ENCODE measurements around the gene IER5L. TPM values are rescaled to one million over a fixed set of nuclear protein-coding genes. Genes with fewer than 3 reads are reported as not detected.

The IER5L gene
- total RNA-seq, 1 experiment from 2014 or later: 92.7 TPM

- peak; percentile 87 for DNase-seq (ENCODE audit: low spot score)
- in situ Hi-C loops (cut with HindIII; ENCODE audit: low sequenced_read_pairs): no loop called here
Observed at GRCh38 chr9:129143031-129143927, 34.8 kb downstream of the IER5L start.

GRCh38 chr9:129142138-129142935 is 35.7 kb downstream of the IER5L start:
- DNase-seq (ENCODE audit: low spot score): no peak
- in situ Hi-C loops (cut with HindIII; ENCODE audit: low sequenced_read_pairs): no loop called here

- in situ Hi-C loops (cut with HindIII; ENCODE audit: low sequenced_read_pairs): no loop called here
- peak; percentile 58 for DNase-seq (ENCODE audit: low spot score)
Observed at GRCh38 chr9:129141066-129142041, 36.7 kb downstream of the IER5L start.

- peak; percentile 69 for DNase-seq (ENCODE audit: low spot score)
- in situ Hi-C loops (cut with HindIII; ENCODE audit: low sequenced_read_pairs): no loop called here
Observed at GRCh38 chr9:129140397-129141065, 37.5 kb downstream of the IER5L start.

GRCh38 chr9:129139993-129140396 is 38.1 kb downstream of the IER5L start:
- in situ Hi-C loops (cut with HindIII; ENCODE audit: low sequenced_read_pairs): loop anchor here (10.0 kb wide), 2 partner anchors 405 to 485 kb away; partner anchors contain the start of genes C9orf50 and NTMT1
- peak; percentile 95 for DNase-seq (ENCODE audit: low spot score)

- in situ Hi-C loops (cut with HindIII; ENCODE audit: low sequenced_read_pairs): loop anchor here (10.0 kb wide), 2 partner anchors 405 to 485 kb away; partner anchors contain the start of genes C9orf50 and NTMT1
- DNase-seq (ENCODE audit: low spot score): peak; percentile 95
Observed at GRCh38 chr9:129139233-129139992, 38.6 kb downstream of the IER5L start.

- no peak for DNase-seq (ENCODE audit: low spot score)
- in situ Hi-C loops (cut with HindIII; ENCODE audit: low sequenced_read_pairs): loop anchor here (10.0 kb wide), 2 partner anchors 406 to 486 kb away; partner anchors contain the start of genes C9orf50 and NTMT1
Observed at GRCh38 chr9:129138476-129139232, 39.4 kb downstream of the IER5L start.

- in situ Hi-C loops (cut with HindIII; ENCODE audit: low sequenced_read_pairs): loop anchor here (10.0 kb wide), 2 partner anchors 407 to 487 kb away; partner anchors contain the start of genes C9orf50 and NTMT1
- no peak for DNase-seq (ENCODE audit: low spot score)
Observed at GRCh38 chr9:129138144-129138462, 40.0 kb downstream of the IER5L start.

GRCh38 chr9:129137292-129138143 is 40.5 kb downstream of the IER5L start:
- DNase-seq (ENCODE audit: low spot score): no peak
- in situ Hi-C loops (cut with HindIII; ENCODE audit: low sequenced_read_pairs): loop anchor here (10.0 kb wide), 2 partner anchors 407 to 487 kb away; partner anchors contain the start of genes C9orf50 and NTMT1

- in situ Hi-C loops (cut with HindIII; ENCODE audit: low sequenced_read_pairs): loop anchor here (10.0 kb wide), 2 partner anchors 408 to 488 kb away; partner anchors contain the start of genes C9orf50 and NTMT1
- peak; percentile 81 for DNase-seq (ENCODE audit: low spot score)
Observed at GRCh38 chr9:129136446-129137035, 41.5 kb downstream of the IER5L start.

- DNase-seq (ENCODE audit: low spot score): no peak
- in situ Hi-C loops (cut with HindIII; ENCODE audit: low sequenced_read_pairs): loop anchor here (10.0 kb wide), 2 partner anchors 409 to 489 kb away; partner anchors contain the start of genes C9orf50 and NTMT1
Observed at GRCh38 chr9:129135476-129135875, 42.6 kb downstream of the IER5L start.

GRCh38 chr9:129133082-129133481 is 45.0 kb downstream of the IER5L start:
- no peak for DNase-seq (ENCODE audit: low spot score)
- in situ Hi-C loops (cut with HindIII; ENCODE audit: low sequenced_read_pairs): loop anchor here (10.0 kb wide), 2 partner anchors 412 to 492 kb away; partner anchors contain the start of genes C9orf50 and NTMT1

GRCh38 chr9:129131300-129132145 is 46.5 kb downstream of the IER5L start:
- peak; percentile 77 for DNase-seq (ENCODE audit: low spot score)
- in situ Hi-C loops (cut with HindIII; ENCODE audit: low sequenced_read_pairs): loop anchor here (10.0 kb wide), 2 partner anchors 413 to 493 kb away; partner anchors contain the start of genes C9orf50 and NTMT1

GRCh38 chr9:129130791-129131190 is 47.3 kb downstream of the IER5L start:
- no peak for DNase-seq (ENCODE audit: low spot score)
- in situ Hi-C loops (cut with HindIII; ENCODE audit: low sequenced_read_pairs): loop anchor here (10.0 kb wide), 2 partner anchors 414 to 494 kb away; partner anchors contain the start of genes C9orf50 and NTMT1
